Endothelial cell (in vitro differentiated cells): ENCODE results near the gene SLFNL1. TPM values are rescaled to one million over a fixed set of nuclear protein-coding genes. Genes with fewer than 3 reads are reported as not detected.
A peak's percentile ranks its signal among the peaks of the same experiment; 100 is the strongest.

Source experiments
- DNase-seq: peaks from one replicate; pipeline ENCODE4 v3.0.0; 2021; ENCODE audit warnings: low spot score
- H3K27ac Mint-ChIP-seq: one replicate; pipeline ENCODE4 v1.8.0; 2021; ENCODE audit warnings: mixed read lengths, inconsistent platforms; ENCODE audit not compliant: unreplicated experiment
- H3K27me3 Mint-ChIP-seq: one replicate; pipeline ENCODE4 v1.8.0; 2021; ENCODE audit warnings: mild to moderate bottlenecking, moderate library complexity, mixed read lengths, inconsistent platforms; ENCODE audit not compliant: unreplicated experiment
- H3K36me3 Mint-ChIP-seq: one replicate; pipeline ENCODE4 v1.8.0; 2021; ENCODE audit warnings: mild to moderate bottlenecking, low read depth, mixed read lengths, inconsistent platforms; ENCODE audit not compliant: unreplicated experiment
- H3K4me1 Mint-ChIP-seq: one replicate; pipeline ENCODE4 v1.8.0; 2021; ENCODE audit warnings: mild to moderate bottlenecking, mixed read lengths, inconsistent platforms; ENCODE audit not compliant: unreplicated experiment
- H3K4me3 Mint-ChIP-seq: one replicate; pipeline ENCODE4 v1.8.0; 2021; ENCODE audit warnings: mild to moderate bottlenecking, mixed read lengths, inconsistent platforms; ENCODE audit not compliant: unreplicated experiment
- H3K9me3 Mint-ChIP-seq: one replicate; pipeline ENCODE4 v1.8.0; 2021; ENCODE audit warnings: mixed read lengths, inconsistent platforms; ENCODE audit not compliant: unreplicated experiment
- CTCF ChIP-seq: fragments of 200-600 bp; sonication (generic); IDR thresholded peaks from one replicate; pipeline ENCODE4 v1.5.0; 2021; ENCODE audit warnings: antibody characterized with exemption; ENCODE audit not compliant: unreplicated experiment
- total RNA-seq: library from RNA; stranded (reverse); fragmentation: NEBNext Ultra II Directional; extraction: Animal tissue kit (Norgen Biotek cat#: 25700); gene quantifications from one replicate; pipeline ENCODE4 v1.2.1, GENCODE V29; 2021; ENCODE audit not compliant: unreplicated experiment

Gene SLFNL1
- total RNA-seq, 1 donor from 2014 or later = 0.38 TPM

GRCh38 chr1:41025979-41026819, 4.7 kb upstream of the SLFNL1 start:
- no peak for DNase-seq
- no peak overlapping the region for H3K27ac Mint-ChIP-seq
- H3K27me3 Mint-ChIP-seq = peaks cover 13% of the 10 kb centered on the region

GRCh38 chr1:41024953-41025352, 3.4 kb upstream of the SLFNL1 start:
- peaks cover 14% of the 10 kb centered on the region for H3K27me3 Mint-ChIP-seq
- peaks cover 42% of the 10 kb centered on the region for H3K36me3 Mint-ChIP-seq
- DNase-seq = no peak
- H3K27ac Mint-ChIP-seq = no peak overlapping the region
- H3K4me3 Mint-ChIP-seq = no peak overlapping the region
- H3K9me3 Mint-ChIP-seq = no peaks in the 10 kb centered on the region
- no peak for TF ChIP-seq CTCF
- H3K4me1 Mint-ChIP-seq = peaks cover 20% of the 10 kb centered on the region

More at GRCh38 chr1:41025979-41026819, 4.7 kb upstream of the SLFNL1 start:
- Mint-ChIP-seq H3K9me3 (no peaks in the 10 kb centered on the region), H3K4me3 (no peak overlapping the region), H3K36me3 (peaks cover 51% of the 10 kb centered on the region), H3K4me1 (peaks cover 17% of the 10 kb centered on the region)
- no peak for TF ChIP-seq CTCF

- Mint-ChIP-seq H3K9me3 (no peaks in the 10 kb centered on the region), H3K27me3 (peaks cover 17% of the 10 kb centered on the region), H3K27ac (no peak overlapping the region), H3K36me3 (peaks cover 40% of the 10 kb centered on the region), H3K4me1 (peaks cover 28% of the 10 kb centered on the region), H3K4me3 (peak overlapping the region; percentile 15)
- peak; percentile 41 for TF ChIP-seq CTCF
- no peak for DNase-seq
These were observed 1.9 kb upstream of the SLFNL1 start for GRCh38 chr1:41023279-41023990.

GRCh38 chr1:41022424-41022823, 899 bp upstream of the SLFNL1 start:
- no peak for TF ChIP-seq CTCF
- peaks cover 28% of the 10 kb centered on the region for H3K4me1 Mint-ChIP-seq
- no peak for DNase-seq
- H3K27ac Mint-ChIP-seq = peak overlapping the region; percentile 86
- no peak overlapping the region for H3K4me3 Mint-ChIP-seq
- peaks cover 33% of the 10 kb centered on the region for H3K36me3 Mint-ChIP-seq
- H3K27me3 Mint-ChIP-seq = peaks cover 17% of the 10 kb centered on the region
- H3K9me3 Mint-ChIP-seq = no peaks in the 10 kb centered on the region

- no peak for TF ChIP-seq CTCF
- no peak overlapping the region for H3K27ac Mint-ChIP-seq
- no peak for DNase-seq
- peaks cover 10% of the 10 kb centered on the region for H3K27me3 Mint-ChIP-seq
- no peak overlapping the region for H3K4me3 Mint-ChIP-seq
- peaks cover 24% of the 10 kb centered on the region for H3K36me3 Mint-ChIP-seq
- no peaks in the 10 kb centered on the region for H3K9me3 Mint-ChIP-seq
- H3K4me1 Mint-ChIP-seq = peaks cover 28% of the 10 kb centered on the region
These were observed 871 bp downstream of the SLFNL1 start for GRCh38 chr1:41020654-41021053.
